HCT116 (cell line): ENCODE data around the gene IRAG1. TPM values are rescaled to one million over a fixed set of nuclear protein-coding genes. Genes with fewer than 3 reads are reported as not detected.

Experiments
- ATAC-seq: fragments of 200-7000 bp; cut with Tn5 transposase; 2 replicates; pipeline ENCODE4 v1.9.1; 2020; ENCODE audit warnings: mild to moderate bottlenecking, moderate library complexity
- BruUV-seq: library from RNA; stranded (reverse); fragments of 400-500 nt; replicated peaks from 2 replicates; lab custom pipeline; 2021; lab: Mats Ljungman, UMichigan
- CTCF ChIA-PET: fragments of 300-600 bp; sonication (Branson Sonifier 250); formaldehyde crosslinking; loops from one replicate; lab custom pipeline; 2021; ENCODE audit warnings: antibody characterized with exemption; lab: Charles Lee
- POLR2A ChIA-PET: fragments of 300-600, 350-600 bp; sonication (Branson Sonifier 250); formaldehyde crosslinking; loops from one replicate; lab custom pipeline; 2021; ENCODE audit warnings: antibody characterized with exemption; lab: Charles Lee
- RAD21 ChIA-PET, 2 experiments: fragments of 300-600 bp; sonication (Branson Sonifier 250); formaldehyde crosslinking; loops; one replicate each; lab custom pipeline; 2023; ENCODE audit warnings: low total read pairs in 2 of 2; ENCODE audit not compliant: uncharacterized antibody in 2 of 2, unreplicated experiment in 2 of 2, low non-redundant PET in 1 of 2; lab: Charles Lee
- DNase-seq: peaks from one replicate; pipeline ENCODE4 v3.0.0-alpha.2; 2010; ENCODE audit warnings: low read depth, low spot score
- H2AFZ ChIP-seq: fragments of 200-600 bp; shearing (Covaris generic), sonication (generic); 2 replicates; pipeline ENCODE4 v1.6.1; 2017; ENCODE audit warnings: low read depth, mixed run types, mixed read lengths, antibody characterized with exemption, low read length; ENCODE audit not compliant: poor library complexity, severe bottlenecking
- H3K27ac ChIP-seq: 2 replicates; pipeline ENCODE4 v1.5.1; 2012; ENCODE audit warnings: low read depth, low read length
- H3K27me3 ChIP-seq: fragments of 200-600 bp; sonication (generic); 2 replicates; pipeline ENCODE4 v1.6.1; 2016; ENCODE audit warnings: mixed run types, low read length, mixed read lengths; ENCODE audit not compliant: insufficient read depth
- H3K36me3 ChIP-seq, 2 experiments: fragments of 200-500 bp in 1 of 2; fragments of 200-600 bp in 1 of 2; sonication (Bioruptor generic) in 1 of 2; sonication (generic) in 1 of 2; 2 replicates each; pipeline versions ENCODE4 v1.5.1 to v1.6.1; 2014 to 2016; ENCODE audit warnings: low read length in 2 of 2, inconsistent platforms in 1 of 2, mixed read lengths in 1 of 2, mixed run types in 1 of 2; ENCODE audit not compliant: insufficient read depth in 2 of 2, control insufficient read depth in 1 of 2
- H3K4me1 ChIP-seq, 2 experiments: fragments of 200-600 bp in 1 of 2; sonication (generic) in 1 of 2; 2 replicates each; pipeline versions ENCODE4 v1.5.1 to v1.6.1; 2012 to 2017; ENCODE audit warnings: low read length in 2 of 2, inconsistent platforms in 1 of 2, mild to moderate bottlenecking in 1 of 2, mixed read lengths in 1 of 2, mixed run types in 1 of 2, moderate library complexity in 1 of 2; ENCODE audit not compliant: insufficient read depth in 2 of 2, control insufficient read depth in 1 of 2
- H3K4me2 ChIP-seq: fragments of 200-600 bp; sonication (generic); 2 replicates; pipeline ENCODE4 v1.6.1; 2017; ENCODE audit warnings: mixed run types, low read length, mixed read lengths
- H3K4me3 ChIP-seq, 2 experiments: fragments of 200-600 bp in 1 of 2; sonication (generic) in 1 of 2; replicated peaks in 1 of 2; 2 replicates each; pipeline ENCODE4 v1.5.1; 2011 to 2016; ENCODE audit warnings: low read length in 2 of 2, control low read depth in 1 of 2, low read depth in 1 of 2, mild to moderate bottlenecking in 1 of 2, mixed read lengths in 1 of 2, mixed run types in 1 of 2
- H3K79me2 ChIP-seq: fragments of 200-600 bp; sonication (generic); 2 replicates; pipeline ENCODE4 v1.6.1; 2017; ENCODE audit warnings: mild to moderate bottlenecking, mixed run types, low read length, moderate library complexity, mixed read lengths; ENCODE audit not compliant: insufficient read depth
- H3K9ac ChIP-seq: fragments of 200-600 bp; sonication (generic); 2 replicates; pipeline ENCODE4 v1.6.1; 2016; ENCODE audit warnings: low read length, mixed read lengths
- H3K9me2 ChIP-seq: fragments of 200-600 bp; sonication (generic), shearing (Covaris generic); 2 replicates; pipeline ENCODE4 v1.6.1; 2017; ENCODE audit warnings: mixed run types, mild to moderate bottlenecking, moderate library complexity; ENCODE audit not compliant: insufficient read depth
- H3K9me3 ChIP-seq, 2 experiments: fragments of 200-500 bp in 1 of 2; fragments of 200-600 bp in 1 of 2; sonication (Bioruptor generic) in 1 of 2; sonication (generic) in 1 of 2; 2 replicates each; pipeline ENCODE4 v1.6.1; 2014 to 2017; ENCODE audit warnings: low read length in 2 of 2, mixed read lengths in 2 of 2, inconsistent platforms in 1 of 2, low read depth in 1 of 2, mild to moderate bottlenecking in 1 of 2, mixed run types in 1 of 2, moderate library complexity in 1 of 2; ENCODE audit not compliant: control insufficient read depth in 1 of 2, insufficient read depth in 1 of 2
- H4K20me1 ChIP-seq: fragments of 200-600 bp; sonication (generic), shearing (Covaris generic); 2 replicates; pipeline ENCODE4 v1.6.1; 2017; ENCODE audit warnings: mixed run types, mild to moderate bottlenecking, moderate library complexity; ENCODE audit not compliant: insufficient read depth
- ATF3 ChIP-seq: IDR thresholded peaks from 2 replicates; pipeline ENCODE4 v1.6.1; 2012
- CBX3 ChIP-seq: IDR thresholded peaks from 2 replicates; pipeline ENCODE4 v1.6.1; 2012; ENCODE audit warnings: low read depth
- CEBPB ChIP-seq: IDR thresholded peaks from 2 replicates; pipeline ENCODE4 v1.6.1; 2012; ENCODE audit warnings: low read depth
- CTCF ChIP-seq, 3 experiments: fragments of 200-600 bp in 1 of 3; sonication (generic) in 1 of 3; IDR thresholded peaks in 2 of 3; conservative IDR thresholded peaks in 1 of 3; 2 replicates each; pipeline ENCODE4 v1.5.1; 2012 to 2017; ENCODE audit warnings: low read depth in 2 of 3, low read length in 2 of 3, antibody characterized with exemption in 1 of 3, borderline replicate concordance in 1 of 3, control low read depth in 1 of 3, mild to moderate bottlenecking in 1 of 3, mixed read lengths in 1 of 3, mixed run types in 1 of 3, moderate library complexity in 1 of 3; ENCODE audit not compliant: insufficient read depth in 1 of 3
- EGR1 ChIP-seq: IDR thresholded peaks from 2 replicates; pipeline ENCODE4 v1.6.1; 2012; ENCODE audit warnings: low read depth
- ELF1 ChIP-seq: IDR thresholded peaks from 2 replicates; pipeline ENCODE4 v1.6.1; 2012; ENCODE audit warnings: low read depth, borderline replicate concordance
- EZH2phosphoT487 ChIP-seq: fragments of 200-600 bp; IDR thresholded peaks from 2 replicates; pipeline ENCODE4 v1.6.1; 2018; ENCODE audit warnings: antibody characterized with exemption, borderline replicate concordance
- FOSL1 ChIP-seq: IDR thresholded peaks from 2 replicates; pipeline ENCODE4 v1.6.1; 2012; ENCODE audit warnings: low read depth
- MAX ChIP-seq: IDR thresholded peaks from 2 replicates; pipeline ENCODE4 v1.6.1; 2012
- POLR2A ChIP-seq: IDR thresholded peaks from 2 replicates; pipeline ENCODE4 v1.7.0; 2011; ENCODE audit warnings: borderline replicate concordance; ENCODE audit not compliant: insufficient read depth, insufficient read length; ENCODE audit errors: extremely low read depth
- RAD21 ChIP-seq: IDR thresholded peaks from 2 replicates; pipeline ENCODE4 v1.6.1; 2012; ENCODE audit warnings: low read depth, mild to moderate bottlenecking
- REST ChIP-seq: IDR thresholded peaks from 2 replicates; pipeline ENCODE4 v1.6.1; 2012; ENCODE audit warnings: low read depth
- SP1 ChIP-seq: IDR thresholded peaks from 2 replicates; pipeline ENCODE4 v1.6.1; 2012; ENCODE audit warnings: low read depth
- SRF ChIP-seq: IDR thresholded peaks from 2 replicates; pipeline ENCODE4 v1.6.1; 2012; ENCODE audit warnings: low read depth
- ZFX ChIP-seq: fragments of 450-650 bp; IDR thresholded peaks from 2 replicates; pipeline ENCODE4 v1.6.1; 2017
- ZNF274 ChIP-seq: fragments of 200-500 bp; sonication (Bioruptor generic); IDR thresholded peaks from 2 replicates; pipeline ENCODE4 v1.6.1; 2014; ENCODE audit warnings: mild to moderate bottlenecking, low read depth, low read length, inconsistent platforms
- intact Hi-C: fragments of 100-400 bp; cut with micrococcal nuclease; formaldehyde crosslinking; loops from 2 replicates; pipeline ENCODE4 v1.10.0; 2022
- total RNA-seq: library from RNA; stranded (reverse); gene quantifications from one replicate; pipeline ENCODE4 v1.2.1, GENCODE V29; 2021; ENCODE audit not compliant: unreplicated experiment

Gene IRAG1
- total RNA-seq, 1 experiment from 2014 or later = 3.7 TPM

- TF ChIP-seq REST (no peak), EGR1 (no peak), SRF (no peak)
- TF ChIP-seq, all 23 proteins: peak for 0
These were observed 29.6 kb downstream of the IRAG1 start (continued) for GRCh38 chr11:10663990-10664389.

GRCh38 chr11:10663365-10663764 lies 30.2 kb downstream of the IRAG1 start:
- no peaks in the 10 kb centered on the region for H4K20me1 ChIP-seq
- no peak overlapping the region for H3K4me2 ChIP-seq
- H3K27ac ChIP-seq = peak overlapping the region; percentile 100
- H3K9me3 ChIP-seq = no peaks in the 10 kb centered on the region
- no peak overlapping the region for H2AFZ ChIP-seq
- intact Hi-C loops = no loop called here
- no TSS peak for BruUV-seq
- no peak for ATAC-seq
- H3K4me3 ChIP-seq = no peak overlapping the region
- RAD21 ChIA-PET = no interaction called here
- no peak overlapping the region for H3K9ac ChIP-seq
- CTCF ChIA-PET = interaction anchor here (1.0 to 5.2 kb wide), 3 partner anchors 9 to 257 kb away, joined by 3 to 23 read pairs (median 3); no protein-coding TSS in a partner anchor
- no peaks in the 10 kb centered on the region for H3K27me3 ChIP-seq
- H3K4me1 ChIP-seq = peaks cover 54 to 99% of the 10 kb centered on the region in 2 experiments
- DNase-seq = no peak
- no peaks in the 10 kb centered on the region for H3K79me2 ChIP-seq
- no peaks in the 10 kb centered on the region for H3K36me3 ChIP-seq
- POLR2A ChIA-PET = no interaction called here
- no peaks in the 10 kb centered on the region for H3K9me2 ChIP-seq
- no peak for TF ChIP-seq RAD21
- TF ChIP-seq FOSL1 = no peak
- no peak for TF ChIP-seq SP1
- no peak for TF ChIP-seq EGR1
- no peak for TF ChIP-seq CEBPB
- no peak for TF ChIP-seq CBX3
- no peak for TF ChIP-seq EZH2phosphoT487
- no peak for TF ChIP-seq ELF1
- TF ChIP-seq MAX = no peak
- TF ChIP-seq POLR2A = no peak
- TF ChIP-seq ATF3 = no peak
- no peak for TF ChIP-seq ZNF274
- TF ChIP-seq CTCF (IDR thresholded peaks at IDR 0.05 in 2 of 3, conservative IDR thresholded peaks at IDR 0.05 in 1 of 3; ENCODE audit: borderline replicate concordance in 1 of 3, insufficient read depth in 1 of 3, low read depth in 2 of 3, low read length in 2 of 3) = no peak
- TF ChIP-seq REST = no peak
- no peak for TF ChIP-seq ZFX
